Keratinocyte (primary cell): ENCODE results near the gene CSNK1G2. TPM values are rescaled to one million over a fixed set of nuclear protein-coding genes. Genes with fewer than 3 reads are reported as not detected.

ENCODE experiments used
- DNase-seq: peaks from one replicate; pipeline ENCODE4 v3.0.0-alpha.2; 2011; ENCODE audit warnings: low read depth, missing footprints, low spot score
- FAIRE-seq: peaks from 2 replicates; lab custom pipeline; 2011; peaks lifted over from hg19 to GRCh38; lab: Jason Lieb, UNC
- H2AFZ ChIP-seq: 2 replicates; pipeline ENCODE4 v1.6.0; 2012; ENCODE audit warnings: low read length, control low read depth, inconsistent platforms; ENCODE audit not compliant: control insufficient read depth
- H3K27ac ChIP-seq: 2 replicates; pipeline ENCODE4 v1.5.1; 2011; ENCODE audit warnings: low read length; ENCODE audit not compliant: control insufficient read depth, insufficient read depth
- H3K27me3 ChIP-seq: 3 replicates; pipeline ENCODE4 v1.6.0; 2011; ENCODE audit warnings: low read length; ENCODE audit not compliant: control insufficient read depth, insufficient read depth; ENCODE audit errors: extremely low read depth
- H3K36me3 ChIP-seq, 2 experiments: 2 replicates in 1 of 2; 3 replicates in 1 of 2; pipeline ENCODE4 v1.5.1; 2011; ENCODE audit warnings: low read length in 2 of 2, mild to moderate bottlenecking in 1 of 2; ENCODE audit not compliant: control insufficient read depth in 2 of 2, insufficient read depth in 2 of 2; ENCODE audit errors: extremely low read depth in 1 of 2
- H3K4me1 ChIP-seq: 3 replicates; pipeline ENCODE4 v1.5.1; 2011; ENCODE audit warnings: low read length; ENCODE audit not compliant: control insufficient read depth, insufficient read depth; ENCODE audit errors: extremely low read depth
- H3K4me2 ChIP-seq: 3 replicates; pipeline ENCODE4 v1.6.0; 2011; ENCODE audit warnings: low read depth, low read length; ENCODE audit not compliant: control insufficient read depth, insufficient read depth; ENCODE audit errors: extremely low read depth
- H3K4me3 ChIP-seq, 3 experiments: fragments of 200-600 bp in 1 of 3; sonication (generic) in 1 of 3; 2 replicates in 2 of 3; 3 replicates in 1 of 3; pipeline ENCODE4 v1.5.1; 2011 to 2016; ENCODE audit warnings: low read length in 3 of 3, mild to moderate bottlenecking in 3 of 3, control low read depth in 2 of 3, inconsistent platforms in 1 of 3, low read depth in 1 of 3, mixed read lengths in 1 of 3, mixed run types in 1 of 3, moderate library complexity in 1 of 3; ENCODE audit not compliant: control insufficient read depth in 2 of 3, insufficient read depth in 2 of 3; ENCODE audit errors: extremely low read depth in 1 of 3
- H3K79me2 ChIP-seq: 2 replicates; pipeline ENCODE4 v1.6.0; 2012; ENCODE audit warnings: low read length; ENCODE audit not compliant: control insufficient read depth, insufficient read depth
- H3K9ac ChIP-seq: 3 replicates; pipeline ENCODE4 v1.6.0; 2011; ENCODE audit warnings: low read length; ENCODE audit not compliant: control insufficient read depth, insufficient read depth; ENCODE audit errors: extremely low read depth
- H3K9me1 ChIP-seq: 3 replicates; pipeline ENCODE4 v1.6.0; 2011; ENCODE audit warnings: low read length; ENCODE audit not compliant: control insufficient read depth, insufficient read depth; ENCODE audit errors: extremely low read depth
- H3K9me3 ChIP-seq: 2 replicates; pipeline ENCODE4 v1.5.1; 2012; ENCODE audit warnings: low read depth, low read length; ENCODE audit not compliant: control insufficient read depth
- H4K20me1 ChIP-seq: 3 replicates; pipeline ENCODE4 v1.6.0; 2011; ENCODE audit warnings: low read length; ENCODE audit not compliant: control insufficient read depth, insufficient read depth; ENCODE audit errors: extremely low read depth
- CTCF ChIP-seq, 3 experiments: IDR thresholded peaks in 1 of 3; conservative IDR thresholded peaks in 1 of 3; optimal IDR thresholded peaks in 1 of 3; 2 replicates in 2 of 3; 3 replicates in 1 of 3; pipeline versions ENCODE3 to v1.5.1; 2011; ENCODE audit warnings: low read length in 3 of 3, mild to moderate bottlenecking in 3 of 3, moderate library complexity in 2 of 3, control low read depth in 1 of 3, inconsistent platforms in 1 of 3; ENCODE audit not compliant: insufficient read depth in 2 of 3; ENCODE audit errors: extremely low read depth in 1 of 3
- EZH2 ChIP-seq: IDR thresholded peaks from one replicate; pipeline ENCODE4 v1.6.1; 2012; ENCODE audit warnings: inconsistent platforms, mild to moderate bottlenecking, low read length, moderate library complexity
- dilution Hi-C: fragments of 300-500 bp; cut with MboI; formaldehyde crosslinking; loops from one replicate; pipeline ENCODE4 v1.7.0; 2020; ENCODE audit warnings: low sequenced_read_pairs; ENCODE audit not compliant: extremely low pct_ligation_motif_present
- polyA plus RNA-seq, 5 experiments: library from polyadenylated mRNA; depleted of rRNA in 3 of 5; stranded (reverse) in 3 of 5; stranded (forward) in 1 of 5; unstranded in 1 of 5; fragments of >200 nt; gene quantifications; 1 replicate in 1 of 5; 2 replicates in 3 of 5; 3 replicates in 1 of 5; pipeline versions ENCODE4 v1.2.1 to v1.2.3, GENCODE V29; 2011 to 2012; ENCODE audit warnings: missing spikeins in 2 of 5, low read depth in 1 of 5, low replicate concordance in 1 of 5

CSNK1G2 gene
- polyA plus RNA-seq, 1 donor (not counting 4 experiments of a cell fraction or from before 2014, with no cell fraction given), result 34.9 TPM

GRCh38 chr19:1911098-1911497 is 29.9 kb upstream of the CSNK1G2 start:
- Histone ChIP-seq H3K36me3 (peaks cover 6 to 11% of the 10 kb centered on the region in 2 experiments), H4K20me1 (peaks cover 13% of the 10 kb centered on the region), H3K9me1 (peaks cover 2% of the 10 kb centered on the region), H3K27ac (no peak overlapping the region), H3K4me3 (no peak overlapping the region), H3K79me2 (peaks cover 67% of the 10 kb centered on the region), H2AFZ (no peak overlapping the region), H3K4me1 (peaks cover 36% of the 10 kb centered on the region), H3K4me2 (no peak overlapping the region), H3K9ac (no peak overlapping the region), H3K27me3 (no peaks in the 10 kb centered on the region), H3K9me3 (no peaks in the 10 kb centered on the region)
- no peak for TF ChIP-seq EZH2
- TF ChIP-seq CTCF (optimal IDR thresholded peaks at IDR 0.05 in 1 of 3, IDR thresholded peaks at IDR 0.05 in 1 of 3, conservative IDR thresholded peaks at IDR 0.05 in 1 of 3; ENCODE audit: extremely low read depth in 1 of 3, insufficient read depth in 2 of 3, low read length in 3 of 3), result no peak
- dilution Hi-C loops, result no loop called here
- DNase-seq (no peak), FAIRE-seq (no peak)

- dilution Hi-C loops, result no loop called here
- no peak overlapping the region for H2AFZ ChIP-seq
- no peak overlapping the region for H3K27ac ChIP-seq
- no peak for FAIRE-seq
- no peak overlapping the region for H3K4me3 ChIP-seq
- H3K4me1 ChIP-seq, result peaks cover 35% of the 10 kb centered on the region
- H3K27me3 ChIP-seq, result no peaks in the 10 kb centered on the region
- peaks cover 8 to 11% of the 10 kb centered on the region in 2 experiments for H3K36me3 ChIP-seq
- H3K79me2 ChIP-seq, result peaks cover 64% of the 10 kb centered on the region
- H3K9ac ChIP-seq, result no peak overlapping the region
- H4K20me1 ChIP-seq, result peaks cover 13% of the 10 kb centered on the region
- no peak for TF ChIP-seq EZH2
- no peak for TF ChIP-seq CTCF (optimal IDR thresholded peaks at IDR 0.05 in 1 of 3, IDR thresholded peaks at IDR 0.05 in 1 of 3, conservative IDR thresholded peaks at IDR 0.05 in 1 of 3; ENCODE audit: extremely low read depth in 1 of 3, insufficient read depth in 2 of 3, low read length in 3 of 3)
- H3K9me3 ChIP-seq, result no peaks in the 10 kb centered on the region
- DNase-seq, result no peak
- H3K4me2 ChIP-seq, result no peak overlapping the region
- H3K9me1 ChIP-seq, result peaks cover 2% of the 10 kb centered on the region
Observed at GRCh38 chr19:1911995-1912394, 29.0 kb upstream of the CSNK1G2 start.
